ENCODE data around the gene POP4. TPM values are rescaled to one million over a fixed set of nuclear protein-coding genes. Genes with fewer than 3 reads are reported as not detected.

POP4 gene
- total RNA-seq, 4 donors from 2014 or later = 10.3 to 54.0 (median 36.4) TPM

DNA sequence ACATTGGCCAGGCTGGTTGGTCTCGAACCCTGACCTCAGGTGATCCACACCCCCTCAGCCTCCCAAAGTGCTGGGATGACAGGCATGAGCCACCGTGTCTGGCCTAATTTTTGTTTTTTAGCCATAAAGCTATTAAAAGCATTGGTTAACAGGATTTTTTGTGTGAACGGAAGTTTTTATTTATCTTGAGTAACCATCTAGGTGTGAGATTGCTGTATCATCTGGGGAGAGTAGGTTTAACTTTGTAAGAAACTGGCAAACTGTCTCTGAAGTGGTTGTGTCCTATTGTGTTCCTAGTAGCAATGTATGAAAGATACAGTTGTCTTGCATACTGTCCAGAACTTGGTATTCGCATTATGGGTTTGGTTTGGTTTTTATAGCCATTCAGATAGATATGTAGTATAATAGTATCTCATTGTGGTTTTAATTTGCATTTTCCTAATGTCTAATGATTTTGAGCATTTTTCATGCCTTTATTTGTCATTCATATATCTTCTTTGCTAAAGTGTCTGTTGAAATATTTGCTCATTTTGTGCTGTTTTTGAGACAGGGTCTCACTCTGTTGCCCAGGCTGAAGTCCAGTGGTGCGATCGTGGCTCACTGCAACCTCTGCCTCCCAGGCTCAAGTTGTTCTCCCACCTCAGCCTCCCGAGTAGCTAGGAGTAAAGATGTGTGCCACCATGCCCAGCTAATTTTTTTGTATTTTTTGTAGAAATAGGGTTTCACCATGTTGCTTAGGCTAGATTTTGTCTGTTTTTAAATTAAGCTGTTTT lies 45.7 kb downstream of the POP4 start:
- no peak overlapping the region for H3K4me3 ChIP-seq
- H3K27ac ChIP-seq = no peak overlapping the region
- DNase-seq = no peak
- H3K4me1 ChIP-seq = no peaks in the 10 kb centered on the region
- H3K27me3 ChIP-seq = no peaks in the 10 kb centered on the region
- intact Hi-C loops (cut with DNase I; ENCODE audit: low total_unique reads) = no loop called here
- H3K36me3 ChIP-seq = no peaks in the 10 kb centered on the region
- TF ChIP-seq, protein P1, sequence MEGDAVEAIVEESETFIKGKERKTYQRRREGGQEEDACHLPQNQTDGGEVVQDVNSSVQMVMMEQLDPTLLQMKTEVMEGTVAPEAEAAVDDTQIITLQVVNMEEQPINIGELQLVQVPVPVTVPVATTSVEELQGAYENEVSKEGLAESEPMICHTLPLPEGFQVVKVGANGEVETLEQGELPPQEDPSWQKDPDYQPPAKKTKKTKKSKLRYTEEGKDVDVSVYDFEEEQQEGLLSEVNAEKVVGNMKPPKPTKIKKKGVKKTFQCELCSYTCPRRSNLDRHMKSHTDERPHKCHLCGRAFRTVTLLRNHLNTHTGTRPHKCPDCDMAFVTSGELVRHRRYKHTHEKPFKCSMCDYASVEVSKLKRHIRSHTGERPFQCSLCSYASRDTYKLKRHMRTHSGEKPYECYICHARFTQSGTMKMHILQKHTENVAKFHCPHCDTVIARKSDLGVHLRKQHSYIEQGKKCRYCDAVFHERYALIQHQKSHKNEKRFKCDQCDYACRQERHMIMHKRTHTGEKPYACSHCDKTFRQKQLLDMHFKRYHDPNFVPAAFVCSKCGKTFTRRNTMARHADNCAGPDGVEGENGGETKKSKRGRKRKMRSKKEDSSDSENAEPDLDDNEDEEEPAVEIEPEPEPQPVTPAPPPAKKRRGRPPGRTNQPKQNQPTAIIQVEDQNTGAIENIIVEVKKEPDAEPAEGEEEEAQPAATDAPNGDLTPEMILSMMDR (IDR thresholded peaks at IDR 0.05) = no peak
- TF ChIP-seq POLR2A (IDR thresholded peaks at IDR 0.05) = no peak
- no peaks in the 10 kb centered on the region for H3K9me3 ChIP-seq

DNA sequence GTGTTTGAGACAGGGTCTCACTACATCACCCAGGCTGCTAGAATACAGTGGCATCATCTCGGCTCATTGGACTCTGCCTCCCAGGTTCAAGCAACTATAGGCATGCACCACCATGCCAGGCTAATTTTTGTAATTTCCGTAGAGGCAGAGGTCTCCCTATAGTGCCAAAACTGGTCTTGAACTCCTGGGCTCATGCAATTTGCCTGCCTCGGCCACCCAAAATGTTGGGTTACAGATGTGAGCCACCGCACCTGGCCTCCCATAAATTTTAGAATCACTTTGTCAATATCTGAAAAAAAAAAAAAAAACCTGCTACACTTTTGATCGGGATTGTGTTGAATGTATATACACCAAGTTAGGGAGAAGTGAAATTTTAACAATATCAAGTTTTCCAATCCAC lies 47.3 kb downstream of the POP4 start:
- no peak overlapping the region for H3K27ac ChIP-seq
- TF ChIP-seq, protein P1 (IDR thresholded peaks at IDR 0.05) = no peak
- no peak for TF ChIP-seq POLR2A (IDR thresholded peaks at IDR 0.05)
- no peak for DNase-seq
- H3K9me3 ChIP-seq = no peaks in the 10 kb centered on the region
- H3K36me3 ChIP-seq = no peaks in the 10 kb centered on the region
- no peak overlapping the region for H3K4me3 ChIP-seq
- H3K27me3 ChIP-seq = no peaks in the 10 kb centered on the region
- no peaks in the 10 kb centered on the region for H3K4me1 ChIP-seq
- intact Hi-C loops (cut with DNase I; ENCODE audit: low total_unique reads) = no loop called here

DNA sequence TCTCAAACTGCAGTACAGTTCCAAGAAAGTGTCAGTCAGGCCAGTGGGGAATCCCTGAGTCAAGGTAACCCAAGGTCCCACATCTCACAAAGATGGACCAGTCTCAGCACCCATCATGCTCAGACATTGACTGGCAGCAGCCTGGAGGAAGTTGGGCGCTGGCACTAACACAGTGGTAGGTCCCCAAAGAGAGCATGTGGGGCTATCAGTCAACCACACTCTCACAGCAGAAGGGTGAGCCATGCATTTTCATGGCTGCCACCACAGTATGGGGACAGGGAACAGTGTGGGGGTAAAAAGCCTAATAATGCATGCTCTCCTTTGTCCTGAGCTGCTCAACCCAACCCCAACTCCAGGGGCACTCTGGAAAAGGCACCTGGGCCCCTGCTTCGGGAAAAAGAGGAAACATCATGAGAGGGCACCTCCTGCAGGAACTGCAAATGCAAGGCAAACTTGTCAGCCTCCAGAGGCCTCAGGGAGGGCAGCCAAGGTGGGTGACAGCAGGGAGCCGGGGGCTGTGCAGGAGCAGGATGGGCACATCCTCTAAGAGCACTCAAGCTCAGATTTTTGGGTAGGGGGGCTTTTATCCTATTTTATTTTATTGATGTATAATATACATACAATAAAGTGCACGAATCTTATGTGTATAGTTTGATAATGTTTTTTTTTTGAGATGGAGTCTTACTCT lies 49.7 kb downstream of the POP4 start:
- intact Hi-C loops (cut with DNase I; ENCODE audit: low total_unique reads) = no loop called here
- Histone ChIP-seq H3K4me3 (no peak overlapping the region), H3K9me3 (no peaks in the 10 kb centered on the region), H3K4me1 (no peaks in the 10 kb centered on the region), H3K27ac (no peak overlapping the region), H3K36me3 (no peaks in the 10 kb centered on the region), H3K27me3 (no peaks in the 10 kb centered on the region)
- DNase-seq = no peak
- TF ChIP-seq, protein P1 (IDR thresholded peaks at IDR 0.05) = no peak
- TF ChIP-seq POLR2A (IDR thresholded peaks at IDR 0.05) = no peak

DNA sequence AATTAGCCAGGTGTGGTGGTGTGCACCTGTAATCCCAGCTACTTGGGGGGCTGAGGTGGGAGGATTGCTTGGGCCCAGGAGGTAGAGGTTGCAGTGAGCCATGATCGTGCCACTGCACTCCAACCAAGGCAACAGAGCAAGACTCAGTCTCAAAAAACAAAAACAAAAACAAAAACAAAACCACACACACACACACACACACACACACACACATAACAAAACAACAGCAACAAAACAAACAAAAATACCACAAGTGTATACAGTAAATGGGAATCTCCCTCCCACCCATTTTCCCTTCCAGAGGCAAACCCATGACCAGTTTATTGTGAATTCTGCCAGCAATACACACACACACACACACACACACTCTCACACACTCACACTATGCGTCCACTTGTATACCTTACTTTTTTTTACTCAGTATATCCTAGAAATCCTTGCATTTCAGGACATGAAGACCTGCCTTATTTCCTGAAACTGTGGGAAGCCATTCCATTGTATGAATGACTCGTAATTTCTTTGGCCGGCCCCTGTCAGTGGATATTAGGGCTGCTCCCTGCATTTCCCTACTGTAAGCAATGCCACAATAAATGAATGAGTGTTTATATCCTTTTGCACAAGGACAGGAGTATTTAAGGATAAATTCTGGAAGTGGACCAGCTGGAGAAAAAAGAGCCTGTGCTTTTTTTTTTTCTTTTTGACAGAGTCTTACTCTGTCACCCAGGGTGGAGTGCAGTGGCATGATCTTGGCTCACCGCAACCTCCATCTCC lies 52.3 kb downstream of the POP4 start:
- Histone ChIP-seq H3K9me3 (no peaks in the 10 kb centered on the region), H3K36me3 (no peaks in the 10 kb centered on the region), H3K27ac (no peak overlapping the region), H3K4me3 (no peak overlapping the region), H3K4me1 (peaks cover 6 to 8% of the 10 kb centered on the region in 2 donors), H3K27me3 (no peaks in the 10 kb centered on the region)
- intact Hi-C loops (cut with DNase I; ENCODE audit: low total_unique reads) = no loop called here
- TF ChIP-seq, protein P1 (IDR thresholded peaks at IDR 0.05) = no peak
- no peak for TF ChIP-seq POLR2A (IDR thresholded peaks at IDR 0.05)
- no peak for DNase-seq

Measured in uterus (tissue), 4 donors.